AG04449 (cell line): ENCODE measurements around the gene MFAP2.
A peak's percentile ranks its signal among the peaks of the same experiment; 100 is the strongest.

ENCODE experiments used
- CTCF ChIA-PET: fragments of 350-600 bp; formaldehyde crosslinking; extraction: SDS; loops from one replicate; lab custom pipeline; 2021; ENCODE audit warnings: antibody characterized with exemption; lab: Yijun Ruan, JAX
- POLR2A ChIA-PET: fragments of 400-600, 350-600 bp; formaldehyde crosslinking; extraction: SDS; loops from one replicate; lab custom pipeline; 2020; ENCODE audit warnings: antibody characterized with exemption, inconsistent platforms; lab: Yijun Ruan, JAX
- DNase-seq: peaks from one replicate; pipeline ENCODE4 v3.0.0-alpha.2; 2010; ENCODE audit warnings: low read depth, low spot score
- H3K4me3 ChIP-seq: 2 replicates; pipeline ENCODE4 v1.5.1; 2011; ENCODE audit warnings: low read depth, mild to moderate bottlenecking, control low read depth, low read length
- TF ChIP-seq, protein P1 (sequence below): IDR thresholded peaks from one replicate; pipeline ENCODE4 v1.5.1; 2011; ENCODE audit warnings: mild to moderate bottlenecking, moderate library complexity, low read length, control low read depth, inconsistent platforms; ENCODE audit not compliant: insufficient read depth; ENCODE audit errors: missing control alignments

The MFAP2 gene

DNA sequence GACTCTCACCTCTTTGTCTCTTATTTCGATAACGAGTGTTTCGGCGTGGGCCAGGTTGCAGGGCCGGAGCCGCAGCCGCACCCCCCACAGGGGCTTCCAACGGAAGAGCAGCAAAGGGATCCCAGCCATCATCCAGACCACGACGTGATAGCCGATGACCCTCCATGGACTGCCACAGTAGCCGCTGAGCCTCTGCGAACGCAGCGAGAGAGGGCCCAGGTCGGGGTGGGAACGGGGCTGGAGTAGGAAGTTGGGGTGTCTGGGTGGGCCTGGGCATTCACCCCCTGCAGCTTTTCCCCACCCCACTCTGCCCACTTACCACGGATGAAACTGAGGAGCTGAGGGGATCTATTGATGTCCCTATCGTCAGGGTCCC is 24.9 kb upstream of the MFAP2 start:
- ChIA-PET POLR2A (no interaction called here), CTCF (no interaction called here)
- no peak overlapping the region for H3K4me3 ChIP-seq
- DNase-seq, result no peak
- TF ChIP-seq, protein P1, sequence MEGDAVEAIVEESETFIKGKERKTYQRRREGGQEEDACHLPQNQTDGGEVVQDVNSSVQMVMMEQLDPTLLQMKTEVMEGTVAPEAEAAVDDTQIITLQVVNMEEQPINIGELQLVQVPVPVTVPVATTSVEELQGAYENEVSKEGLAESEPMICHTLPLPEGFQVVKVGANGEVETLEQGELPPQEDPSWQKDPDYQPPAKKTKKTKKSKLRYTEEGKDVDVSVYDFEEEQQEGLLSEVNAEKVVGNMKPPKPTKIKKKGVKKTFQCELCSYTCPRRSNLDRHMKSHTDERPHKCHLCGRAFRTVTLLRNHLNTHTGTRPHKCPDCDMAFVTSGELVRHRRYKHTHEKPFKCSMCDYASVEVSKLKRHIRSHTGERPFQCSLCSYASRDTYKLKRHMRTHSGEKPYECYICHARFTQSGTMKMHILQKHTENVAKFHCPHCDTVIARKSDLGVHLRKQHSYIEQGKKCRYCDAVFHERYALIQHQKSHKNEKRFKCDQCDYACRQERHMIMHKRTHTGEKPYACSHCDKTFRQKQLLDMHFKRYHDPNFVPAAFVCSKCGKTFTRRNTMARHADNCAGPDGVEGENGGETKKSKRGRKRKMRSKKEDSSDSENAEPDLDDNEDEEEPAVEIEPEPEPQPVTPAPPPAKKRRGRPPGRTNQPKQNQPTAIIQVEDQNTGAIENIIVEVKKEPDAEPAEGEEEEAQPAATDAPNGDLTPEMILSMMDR, result no peak

DNA sequence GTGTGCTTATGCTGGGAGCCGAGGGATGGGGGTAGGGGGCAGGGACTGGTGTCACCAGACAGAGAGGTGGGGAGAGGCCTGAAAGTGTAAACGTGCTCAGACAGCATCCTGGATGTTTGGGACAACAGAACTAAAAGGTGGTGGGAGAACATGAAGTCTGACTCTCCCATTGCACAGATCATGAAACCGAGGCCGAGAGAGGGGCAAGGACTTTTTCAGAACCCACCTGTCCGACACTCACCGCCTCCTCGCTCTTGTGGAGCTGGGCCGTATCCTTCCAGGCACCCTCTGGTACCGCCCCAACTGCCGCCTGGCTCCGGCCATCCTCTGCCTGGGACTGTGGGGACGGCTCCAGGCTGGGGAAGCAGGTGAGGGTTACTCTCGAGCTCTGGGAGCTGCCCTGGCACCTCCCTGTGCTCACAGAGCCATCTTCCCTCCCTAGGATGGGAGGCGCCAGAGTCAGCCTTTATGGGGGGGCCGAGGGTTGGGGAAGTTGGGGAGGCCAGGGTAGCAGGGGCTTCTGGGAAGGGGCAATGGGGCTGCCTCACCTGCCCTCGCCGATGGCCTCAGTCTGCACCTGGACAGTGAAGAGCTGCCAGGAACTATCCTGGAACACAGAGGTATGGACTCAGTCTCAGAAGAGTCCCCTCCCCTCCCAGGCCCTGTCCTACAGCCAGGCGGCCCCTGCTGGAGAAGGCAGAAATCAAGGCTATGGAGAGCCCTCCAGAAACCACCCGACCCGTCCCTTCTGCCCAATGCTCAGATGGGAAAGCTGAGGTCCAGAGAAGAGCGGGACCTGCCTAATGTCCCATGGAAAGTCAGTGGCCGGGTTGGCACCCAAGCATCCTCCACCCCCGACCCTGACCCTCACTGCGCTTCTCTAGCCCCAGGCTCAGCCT is 24.3 kb upstream of the MFAP2 start:
- no peak overlapping the region for H3K4me3 ChIP-seq
- POLR2A ChIA-PET, result interaction anchor here (1.2 kb wide), 1 partner anchor 9 kb away, joined by 3 read pairs; no protein-coding TSS in a partner anchor
- TF ChIP-seq, protein P1, result peak; percentile 6
- no peak for DNase-seq
- CTCF ChIA-PET, result interaction anchor here (0.9 to 1.5 kb wide), 3 partner anchors 15 to 54 kb away, joined by 3 to 7 read pairs (median 3); no protein-coding TSS in a partner anchor

- ChIA-PET CTCF (interaction anchor here (1.6 to 2.6 kb wide), 2 partner anchors 15 to 44 kb away, joined by 3 to 10 read pairs; no protein-coding TSS in a partner anchor), POLR2A (no interaction called here)
- TF ChIP-seq, protein P1, result no peak
- DNase-seq, result no peak
- no peak overlapping the region for H3K4me3 ChIP-seq
Observed at GRCh38 chr1:17002524-17002902, 22.1 kb upstream of the MFAP2 start.

- no peak overlapping the region for H3K4me3 ChIP-seq
- TF ChIP-seq, protein P1, result no peak
- no peak for DNase-seq
- ChIA-PET POLR2A (interaction anchor here (0.6 kb wide), 1 partner anchor 358 kb away, joined by 4 read pairs; no protein-coding TSS in a partner anchor), CTCF (interaction anchor here (1.4 to 2.6 kb wide), 2 partner anchors 10 to 15 kb away, joined by 3 to 10 read pairs; no protein-coding TSS in a partner anchor)
Observed at GRCh38 chr1:17001760-17002523, 21.5 kb upstream of the MFAP2 start.

- TF ChIP-seq, protein P1, result no peak
- H3K4me3 ChIP-seq, result no peak overlapping the region
- no peak for DNase-seq
- CTCF ChIA-PET, result interaction anchor here (0.7 kb wide), 1 partner anchor 49 kb away, joined by 3 read pairs; no protein-coding TSS in a partner anchor
- POLR2A ChIA-PET, result interaction anchor here (0.9 kb wide), 1 partner anchor 15 kb away, joined by 3 read pairs; no protein-coding TSS in a partner anchor
Observed at GRCh38 chr1:16999863-17000262, 19.4 kb upstream of the MFAP2 start.
